Liver (tissue), 2 donors: ENCODE measurements around the gene TCERG1L.

Experiments used
- YY1 ChIP-seq: IDR thresholded peaks from 2 replicates; pipeline ENCODE4 v1.6.1; 2016; ENCODE audit warnings: antibody characterized with exemption, mild to moderate bottlenecking
- TF ChIP-seq, protein P1 (sequence below): fragments of 150-350 bp; IDR thresholded peaks from 2 replicates; pipeline ENCODE4 v1.5.1; 2017; ENCODE audit warnings: improper control_type of control experiment, low read depth, low read length; ENCODE audit not compliant: missing input control
- TF ChIP-seq, protein P2 (sequence below): IDR thresholded peaks from 2 replicates; pipeline ENCODE4 v1.6.1; 2016; ENCODE audit warnings: antibody characterized with exemption
- TF ChIP-seq, protein P3 (sequence below): IDR thresholded peaks from 2 replicates; pipeline ENCODE4 v1.6.1; 2016; ENCODE audit warnings: antibody characterized with exemption, mild to moderate bottlenecking
- donor health status: healthy.

- TF ChIP-seq, protein P1, sequence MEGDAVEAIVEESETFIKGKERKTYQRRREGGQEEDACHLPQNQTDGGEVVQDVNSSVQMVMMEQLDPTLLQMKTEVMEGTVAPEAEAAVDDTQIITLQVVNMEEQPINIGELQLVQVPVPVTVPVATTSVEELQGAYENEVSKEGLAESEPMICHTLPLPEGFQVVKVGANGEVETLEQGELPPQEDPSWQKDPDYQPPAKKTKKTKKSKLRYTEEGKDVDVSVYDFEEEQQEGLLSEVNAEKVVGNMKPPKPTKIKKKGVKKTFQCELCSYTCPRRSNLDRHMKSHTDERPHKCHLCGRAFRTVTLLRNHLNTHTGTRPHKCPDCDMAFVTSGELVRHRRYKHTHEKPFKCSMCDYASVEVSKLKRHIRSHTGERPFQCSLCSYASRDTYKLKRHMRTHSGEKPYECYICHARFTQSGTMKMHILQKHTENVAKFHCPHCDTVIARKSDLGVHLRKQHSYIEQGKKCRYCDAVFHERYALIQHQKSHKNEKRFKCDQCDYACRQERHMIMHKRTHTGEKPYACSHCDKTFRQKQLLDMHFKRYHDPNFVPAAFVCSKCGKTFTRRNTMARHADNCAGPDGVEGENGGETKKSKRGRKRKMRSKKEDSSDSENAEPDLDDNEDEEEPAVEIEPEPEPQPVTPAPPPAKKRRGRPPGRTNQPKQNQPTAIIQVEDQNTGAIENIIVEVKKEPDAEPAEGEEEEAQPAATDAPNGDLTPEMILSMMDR = no peak
- no peak for TF ChIP-seq YY1
- TF ChIP-seq, protein P2, sequence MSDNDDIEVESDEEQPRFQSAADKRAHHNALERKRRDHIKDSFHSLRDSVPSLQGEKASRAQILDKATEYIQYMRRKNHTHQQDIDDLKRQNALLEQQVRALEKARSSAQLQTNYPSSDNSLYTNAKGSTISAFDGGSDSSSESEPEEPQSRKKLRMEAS = no peak
- TF ChIP-seq, protein P3, sequence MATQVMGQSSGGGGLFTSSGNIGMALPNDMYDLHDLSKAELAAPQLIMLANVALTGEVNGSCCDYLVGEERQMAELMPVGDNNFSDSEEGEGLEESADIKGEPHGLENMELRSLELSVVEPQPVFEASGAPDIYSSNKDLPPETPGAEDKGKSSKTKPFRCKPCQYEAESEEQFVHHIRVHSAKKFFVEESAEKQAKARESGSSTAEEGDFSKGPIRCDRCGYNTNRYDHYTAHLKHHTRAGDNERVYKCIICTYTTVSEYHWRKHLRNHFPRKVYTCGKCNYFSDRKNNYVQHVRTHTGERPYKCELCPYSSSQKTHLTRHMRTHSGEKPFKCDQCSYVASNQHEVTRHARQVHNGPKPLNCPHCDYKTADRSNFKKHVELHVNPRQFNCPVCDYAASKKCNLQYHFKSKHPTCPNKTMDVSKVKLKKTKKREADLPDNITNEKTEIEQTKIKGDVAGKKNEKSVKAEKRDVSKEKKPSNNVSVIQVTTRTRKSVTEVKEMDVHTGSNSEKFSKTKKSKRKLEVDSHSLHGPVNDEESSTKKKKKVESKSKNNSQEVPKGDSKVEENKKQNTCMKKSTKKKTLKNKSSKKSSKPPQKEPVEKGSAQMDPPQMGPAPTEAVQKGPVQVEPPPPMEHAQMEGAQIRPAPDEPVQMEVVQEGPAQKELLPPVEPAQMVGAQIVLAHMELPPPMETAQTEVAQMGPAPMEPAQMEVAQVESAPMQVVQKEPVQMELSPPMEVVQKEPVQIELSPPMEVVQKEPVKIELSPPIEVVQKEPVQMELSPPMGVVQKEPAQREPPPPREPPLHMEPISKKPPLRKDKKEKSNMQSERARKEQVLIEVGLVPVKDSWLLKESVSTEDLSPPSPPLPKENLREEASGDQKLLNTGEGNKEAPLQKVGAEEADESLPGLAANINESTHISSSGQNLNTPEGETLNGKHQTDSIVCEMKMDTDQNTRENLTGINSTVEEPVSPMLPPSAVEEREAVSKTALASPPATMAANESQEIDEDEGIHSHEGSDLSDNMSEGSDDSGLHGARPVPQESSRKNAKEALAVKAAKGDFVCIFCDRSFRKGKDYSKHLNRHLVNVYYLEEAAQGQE = no peak
Observed at GRCh38 chr10:131358741-131359442, 47.4 kb upstream of the TCERG1L start.
